ENCODE data around the gene CNTNAP2. TPM values are rescaled to one million over a fixed set of nuclear protein-coding genes. Genes with fewer than 3 reads are reported as not detected.

The CNTNAP2 gene
- total and polyA plus RNA-seq, 2 of the 8 experiments (the other 6 are each of a cell fraction or from before 2014, with no cell fraction given): 27.9 to 71.0 TPM

DNA sequence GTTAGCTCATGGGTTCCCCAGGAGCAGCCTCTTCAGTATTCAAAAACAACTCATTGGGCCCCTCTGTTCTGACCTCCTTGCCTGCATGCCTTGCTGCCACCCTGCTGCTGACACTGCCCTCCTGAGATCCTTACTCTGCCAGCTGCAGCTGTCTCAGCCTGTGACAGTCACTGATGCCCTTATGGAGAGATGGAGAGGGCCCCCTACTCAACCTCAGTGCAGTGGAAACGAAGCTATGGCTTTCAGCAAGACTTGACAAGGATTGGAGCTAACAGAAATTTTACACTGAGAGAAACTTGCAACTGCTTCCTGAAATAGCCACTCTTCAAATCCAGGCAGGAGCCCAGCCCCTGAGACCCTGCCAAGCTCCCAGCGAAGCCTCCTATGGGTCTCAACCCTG is 1795.7 kb downstream of the CNTNAP2 start (continued):
- no peak for TF ChIP-seq NANOG (IDR thresholded peaks at IDR 0.05; ENCODE audit: insufficient read depth, low read depth, low read length, poor library complexity, severe bottlenecking)
- no peak for TF ChIP-seq SUZ12 (IDR thresholded peaks at IDR 0.05; ENCODE audit: low read length)
- TF ChIP-seq EZH2 (IDR thresholded peaks at IDR 0.05; ENCODE audit: low read depth, low read length, severe bottlenecking): no peak
- TF ChIP-seq, protein P1, sequence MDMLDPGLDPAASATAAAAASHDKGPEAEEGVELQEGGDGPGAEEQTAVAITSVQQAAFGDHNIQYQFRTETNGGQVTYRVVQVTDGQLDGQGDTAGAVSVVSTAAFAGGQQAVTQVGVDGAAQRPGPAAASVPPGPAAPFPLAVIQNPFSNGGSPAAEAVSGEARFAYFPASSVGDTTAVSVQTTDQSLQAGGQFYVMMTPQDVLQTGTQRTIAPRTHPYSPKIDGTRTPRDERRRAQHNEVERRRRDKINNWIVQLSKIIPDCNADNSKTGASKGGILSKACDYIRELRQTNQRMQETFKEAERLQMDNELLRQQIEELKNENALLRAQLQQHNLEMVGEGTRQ (IDR thresholded peaks at IDR 0.05; ENCODE audit: low read length): no peak
- TF ChIP-seq JUN (IDR thresholded peaks at IDR 0.05; ENCODE audit: low read depth, low read length): no peak
